ENCODE results near the gene PRF1. TPM values are rescaled to one million over a fixed set of nuclear protein-coding genes. Genes with fewer than 3 reads are reported as not detected.

The PRF1 gene
- total and polyA plus RNA-seq, 2 of the 13 experiments (the other 11 are each of a cell fraction or from before 2014, with no cell fraction given), result 1.00 to 1.4 TPM

- TF ChIP-seq, protein P1, sequence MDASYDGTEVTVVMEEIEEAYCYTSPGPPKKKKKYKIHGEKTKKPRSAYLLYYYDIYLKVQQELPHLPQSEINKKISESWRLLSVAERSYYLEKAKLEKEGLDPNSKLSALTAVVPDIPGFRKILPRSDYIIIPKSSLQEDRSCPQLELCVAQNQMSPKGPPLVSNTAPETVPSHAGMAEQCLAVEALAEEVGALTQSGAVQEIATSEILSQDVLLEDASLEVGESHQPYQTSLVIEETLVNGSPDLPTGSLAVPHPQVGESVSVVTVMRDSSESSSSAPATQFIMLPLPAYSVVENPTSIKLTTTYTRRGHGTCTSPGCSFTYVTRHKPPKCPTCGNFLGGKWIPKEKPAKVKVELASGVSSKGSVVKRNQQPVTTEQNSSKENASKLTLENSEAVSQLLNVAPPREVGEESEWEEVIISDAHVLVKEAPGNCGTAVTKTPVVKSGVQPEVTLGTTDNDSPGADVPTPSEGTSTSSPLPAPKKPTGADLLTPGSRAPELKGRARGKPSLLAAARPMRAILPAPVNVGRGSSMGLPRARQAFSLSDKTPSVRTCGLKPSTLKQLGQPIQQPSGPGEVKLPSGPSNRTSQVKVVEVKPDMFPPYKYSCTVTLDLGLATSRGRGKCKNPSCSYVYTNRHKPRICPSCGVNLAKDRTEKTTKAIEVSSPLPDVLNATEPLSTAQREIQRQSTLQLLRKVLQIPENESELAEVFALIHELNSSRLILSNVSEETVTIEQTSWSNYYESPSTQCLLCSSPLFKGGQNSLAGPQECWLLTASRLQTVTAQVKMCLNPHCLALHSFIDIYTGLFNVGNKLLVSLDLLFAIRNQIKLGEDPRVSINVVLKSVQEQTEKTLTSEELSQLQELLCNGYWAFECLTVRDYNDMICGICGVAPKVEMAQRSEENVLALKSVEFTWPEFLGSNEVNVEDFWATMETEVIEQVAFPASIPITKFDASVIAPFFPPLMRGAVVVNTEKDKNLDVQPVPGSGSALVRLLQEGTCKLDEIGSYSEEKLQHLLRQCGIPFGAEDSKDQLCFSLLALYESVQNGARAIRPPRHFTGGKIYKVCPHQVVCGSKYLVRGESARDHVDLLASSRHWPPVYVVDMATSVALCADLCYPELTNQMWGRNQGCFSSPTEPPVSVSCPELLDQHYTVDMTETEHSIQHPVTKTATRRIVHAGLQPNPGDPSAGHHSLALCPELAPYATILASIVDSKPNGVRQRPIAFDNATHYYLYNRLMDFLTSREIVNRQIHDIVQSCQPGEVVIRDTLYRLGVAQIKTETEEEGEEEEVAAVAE (CRISPR knock-in tag; IDR thresholded peaks at IDR 0.05; ENCODE audit: borderline replicate concordance), result no peak
- TF ChIP-seq ZNF781 (CRISPR knock-in tag; IDR thresholded peaks at IDR 0.05; ENCODE audit: borderline replicate concordance, not compliant biosample characterization), result no peak
- TF ChIP-seq KDM2A (CRISPR knock-in tag; IDR thresholded peaks at IDR 0.05; ENCODE audit: borderline replicate concordance, low read depth), result no peak
- TF ChIP-seq SMAD3 (CRISPR knock-in tag; IDR thresholded peaks at IDR 0.05), result no peak
- TF ChIP-seq BCL6 (CRISPR knock-in tag; IDR thresholded peaks at IDR 0.05), result no peak
- no peak for TF ChIP-seq ZNF263 (CRISPR knock-in tag; IDR thresholded peaks at IDR 0.05)
- TF ChIP-seq ZNF552 (CRISPR knock-in tag; IDR thresholded peaks at IDR 0.05; ENCODE audit: borderline replicate concordance), result no peak
- TF ChIP-seq CENPT (CRISPR knock-in tag; IDR thresholded peaks at IDR 0.05; ENCODE audit: low read depth), result no peak
- no peak for TF ChIP-seq SRF (IDR thresholded peaks at IDR 0.05; ENCODE audit: low read depth, low read length)
- TF ChIP-seq AHR (CRISPR knock-in tag; IDR thresholded peaks at IDR 0.05), result no peak
- TF ChIP-seq ZNF883 (CRISPR knock-in tag; IDR thresholded peaks at IDR 0.05; ENCODE audit: not compliant biosample characterization), result no peak
- TF ChIP-seq ASH2L (IDR thresholded peaks at IDR 0.05; ENCODE audit: insufficient read length, low read depth, low read length), result no peak
- TF ChIP-seq ZNF292 (CRISPR knock-in tag; IDR thresholded peaks at IDR 0.05; ENCODE audit: borderline replicate concordance, low read depth), result no peak
Observed at GRCh38 chr10:70622981-70623844, 20.7 kb upstream of the PRF1 start (continued).
